Testis (tissue), 2 donors: ENCODE results near the gene PSMC1.

Experiments used
- POLR2A ChIP-seq: fragments of 450-650 bp; IDR thresholded peaks from one replicate; pipeline ENCODE4 v1.6.1; 2017; ENCODE audit warnings: antibody characterized with exemption, mild to moderate bottlenecking, moderate library complexity
- TF ChIP-seq, protein P1 (sequence below), 3 experiments: fragments of 450-650 bp in 2 of 3; fragments of 200-600 bp in 1 of 3; sonication (generic) in 1 of 3; IDR thresholded peaks; one replicate each; pipeline ENCODE4 v1.5.1; 2016 to 2019; ENCODE audit warnings: antibody characterized with exemption in 3 of 3, mild to moderate bottlenecking in 2 of 3, moderate library complexity in 1 of 3

DNA sequence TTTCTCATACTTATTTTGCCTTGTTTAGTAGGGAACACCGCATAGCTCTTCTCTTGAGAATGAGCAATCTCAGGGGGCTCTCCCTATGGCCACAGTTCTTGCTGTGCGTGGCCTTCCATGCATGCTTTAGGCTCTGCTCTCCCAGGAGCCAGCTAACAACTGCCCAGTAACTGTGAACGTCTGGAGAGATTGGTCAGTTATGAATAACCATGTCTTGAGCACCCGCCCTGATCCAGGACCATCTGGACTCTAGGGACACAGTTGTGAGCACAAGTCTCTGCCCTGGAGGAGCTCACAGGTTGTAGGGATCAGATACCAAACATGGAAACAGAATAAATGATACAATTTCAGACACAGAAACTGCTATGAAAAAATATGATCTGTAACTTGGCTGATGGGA is 12.1 kb downstream of the PSMC1 start:
- TF ChIP-seq, protein P1, sequence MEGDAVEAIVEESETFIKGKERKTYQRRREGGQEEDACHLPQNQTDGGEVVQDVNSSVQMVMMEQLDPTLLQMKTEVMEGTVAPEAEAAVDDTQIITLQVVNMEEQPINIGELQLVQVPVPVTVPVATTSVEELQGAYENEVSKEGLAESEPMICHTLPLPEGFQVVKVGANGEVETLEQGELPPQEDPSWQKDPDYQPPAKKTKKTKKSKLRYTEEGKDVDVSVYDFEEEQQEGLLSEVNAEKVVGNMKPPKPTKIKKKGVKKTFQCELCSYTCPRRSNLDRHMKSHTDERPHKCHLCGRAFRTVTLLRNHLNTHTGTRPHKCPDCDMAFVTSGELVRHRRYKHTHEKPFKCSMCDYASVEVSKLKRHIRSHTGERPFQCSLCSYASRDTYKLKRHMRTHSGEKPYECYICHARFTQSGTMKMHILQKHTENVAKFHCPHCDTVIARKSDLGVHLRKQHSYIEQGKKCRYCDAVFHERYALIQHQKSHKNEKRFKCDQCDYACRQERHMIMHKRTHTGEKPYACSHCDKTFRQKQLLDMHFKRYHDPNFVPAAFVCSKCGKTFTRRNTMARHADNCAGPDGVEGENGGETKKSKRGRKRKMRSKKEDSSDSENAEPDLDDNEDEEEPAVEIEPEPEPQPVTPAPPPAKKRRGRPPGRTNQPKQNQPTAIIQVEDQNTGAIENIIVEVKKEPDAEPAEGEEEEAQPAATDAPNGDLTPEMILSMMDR (IDR thresholded peaks at IDR 0.05), result no peak
- no peak for TF ChIP-seq POLR2A
